Mucosa of descending colon (tissue), 3 donors: ENCODE data around the gene YPEL3. TPM values are rescaled to one million over a fixed set of nuclear protein-coding genes. Genes with fewer than 3 reads are reported as not detected.

ENCODE experiments used
- ATAC-seq: fragments of 200-7000 bp; cut with Tn5 transposase; one replicate; pipeline ENCODE4 v1.9.1; 2020; ENCODE audit warnings: mild to moderate bottlenecking, moderate library complexity
- DNase-seq, 3 donors: peaks; one replicate each; pipeline ENCODE4 v3.0.0-alpha.2; 2020
- H3K36me3 ChIP-seq: fragments of 200-600 bp; one replicate; pipeline ENCODE4 v1.8.0; 2021; ENCODE audit warnings: low read depth, mild to moderate bottlenecking
- H3K4me1 ChIP-seq: fragments of 200-600 bp; one replicate; pipeline ENCODE4 v1.8.0; 2021; ENCODE audit warnings: low read depth, mild to moderate bottlenecking
- H3K4me3 ChIP-seq: fragments of 200-600 bp; one replicate; pipeline ENCODE4 v1.8.0; 2021; ENCODE audit warnings: mild to moderate bottlenecking
- H3K9me3 ChIP-seq: fragments of 200-600 bp; one replicate; pipeline ENCODE4 v1.8.0; 2021; ENCODE audit warnings: mild to moderate bottlenecking
- intact Hi-C, 2 donors: fragments of 100-400 bp; cut with DNase I in 1 of 2; cut with micrococcal nuclease in 1 of 2; formaldehyde crosslinking; loops; one replicate each; pipeline versions ENCODE4 v1.11.0 to v1.11.1; 2022; cut with DNase I, micrococcal nuclease
- total RNA-seq, 3 donors: library from RNA; stranded (reverse); fragmentation: NEBNext Ultra II Directional in 2 of 3; extraction: Animal tissue kit (Norgen Biotek cat#: 25700) in 2 of 3; gene quantifications; one replicate each; pipeline versions ENCODE4 v1.2.1 to v1.2.4, GENCODE V29; 2021 to 2023
- TF ChIP-seq, protein P1 (sequence below): fragments of 200-600 bp; IDR thresholded peaks from one replicate; pipeline ENCODE4 v1.8.0; 2022; ENCODE audit warnings: antibody characterized with exemption, mild to moderate bottlenecking
- donor health status: DM: no; HTN: no; CAD: no; lungs with moderate emphysema.
- donor health status: DM: no; HTN: no; CAD: no.
- donor health status: DM: no; HTN: yes; CAD: no.

Gene YPEL3
- total RNA-seq, 3 donors from 2014 or later, result 30.5 to 78.4 (median 69.3) TPM

- DNase-seq (peak in 2 of 3 donors; percentile 23 to 51), ATAC-seq (no peak)
- Histone ChIP-seq H3K4me1 (peaks cover 6% of the 10 kb centered on the region), H3K36me3 (no peaks in the 10 kb centered on the region), H3K9me3 (no peaks in the 10 kb centered on the region), H3K4me3 (no peak overlapping the region)
- TF ChIP-seq, protein P1, sequence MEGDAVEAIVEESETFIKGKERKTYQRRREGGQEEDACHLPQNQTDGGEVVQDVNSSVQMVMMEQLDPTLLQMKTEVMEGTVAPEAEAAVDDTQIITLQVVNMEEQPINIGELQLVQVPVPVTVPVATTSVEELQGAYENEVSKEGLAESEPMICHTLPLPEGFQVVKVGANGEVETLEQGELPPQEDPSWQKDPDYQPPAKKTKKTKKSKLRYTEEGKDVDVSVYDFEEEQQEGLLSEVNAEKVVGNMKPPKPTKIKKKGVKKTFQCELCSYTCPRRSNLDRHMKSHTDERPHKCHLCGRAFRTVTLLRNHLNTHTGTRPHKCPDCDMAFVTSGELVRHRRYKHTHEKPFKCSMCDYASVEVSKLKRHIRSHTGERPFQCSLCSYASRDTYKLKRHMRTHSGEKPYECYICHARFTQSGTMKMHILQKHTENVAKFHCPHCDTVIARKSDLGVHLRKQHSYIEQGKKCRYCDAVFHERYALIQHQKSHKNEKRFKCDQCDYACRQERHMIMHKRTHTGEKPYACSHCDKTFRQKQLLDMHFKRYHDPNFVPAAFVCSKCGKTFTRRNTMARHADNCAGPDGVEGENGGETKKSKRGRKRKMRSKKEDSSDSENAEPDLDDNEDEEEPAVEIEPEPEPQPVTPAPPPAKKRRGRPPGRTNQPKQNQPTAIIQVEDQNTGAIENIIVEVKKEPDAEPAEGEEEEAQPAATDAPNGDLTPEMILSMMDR, result no peak
- intact Hi-C loops, result no loop called here
These were observed 8.7 kb downstream of the YPEL3 start for GRCh38 chr16:30087181-30087898.

DNA sequence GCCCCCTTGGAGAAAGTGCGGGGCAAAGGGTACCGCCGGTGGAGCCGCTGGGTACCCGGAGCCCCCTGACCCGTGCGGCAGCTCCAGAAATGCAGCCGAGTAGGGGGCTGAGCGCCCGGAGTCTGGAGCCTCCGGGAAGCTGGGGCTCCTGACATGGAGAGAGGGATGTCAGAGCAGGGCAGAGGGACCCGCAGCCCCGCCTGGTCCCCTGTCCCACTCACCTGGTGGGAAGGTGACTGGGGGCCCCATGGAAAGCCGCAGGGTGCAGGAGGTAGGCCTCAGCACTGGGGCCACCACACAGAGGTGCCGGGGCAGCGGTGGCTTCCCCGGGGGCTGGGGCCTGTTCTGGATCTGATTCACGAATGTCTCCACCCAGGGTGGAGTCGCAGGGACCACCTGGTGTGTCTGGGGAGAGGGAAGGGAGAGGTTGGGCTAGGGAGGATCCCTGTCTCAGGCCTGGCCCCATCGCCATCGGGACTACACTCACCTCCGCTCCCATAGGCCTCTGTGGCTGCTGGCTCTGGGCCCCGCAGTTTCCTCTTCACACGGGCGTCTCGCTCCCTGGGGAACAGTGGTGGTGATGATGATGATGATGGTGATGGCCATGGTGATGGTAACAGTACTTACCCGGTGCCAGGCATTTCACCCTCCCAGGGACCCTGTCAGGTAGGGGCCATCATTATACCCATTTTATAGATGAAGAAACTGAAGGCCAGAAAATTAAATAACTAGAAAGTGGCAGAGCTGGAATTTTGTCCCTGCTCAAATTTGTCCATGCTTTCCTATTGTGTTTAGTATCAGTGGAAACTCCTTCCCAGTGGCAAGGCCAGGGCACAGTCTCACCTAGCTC is 9.5 kb downstream of the YPEL3 start:
- TF ChIP-seq, protein P1, result no peak
- peak in 1 of 3 donors; percentile 22 for DNase-seq
- Histone ChIP-seq H3K36me3 (no peaks in the 10 kb centered on the region), H3K4me3 (no peak overlapping the region), H3K9me3 (no peaks in the 10 kb centered on the region), H3K4me1 (peaks cover 4% of the 10 kb centered on the region)
- intact Hi-C loops, result no loop called here
- ATAC-seq, result no peak

GRCh38 chr16:30085820-30086219 is 10.2 kb downstream of the YPEL3 start:
- ATAC-seq (no peak), DNase-seq (peak in 1 of 3 donors; percentile 47)
- no peaks in the 10 kb centered on the region for H3K4me1 ChIP-seq
- intact Hi-C loops, result no loop called here
- TF ChIP-seq, protein P1, result no peak
- no peaks in the 10 kb centered on the region for H3K36me3 ChIP-seq
- no peaks in the 10 kb centered on the region for H3K9me3 ChIP-seq
- no peak overlapping the region for H3K4me3 ChIP-seq

DNA sequence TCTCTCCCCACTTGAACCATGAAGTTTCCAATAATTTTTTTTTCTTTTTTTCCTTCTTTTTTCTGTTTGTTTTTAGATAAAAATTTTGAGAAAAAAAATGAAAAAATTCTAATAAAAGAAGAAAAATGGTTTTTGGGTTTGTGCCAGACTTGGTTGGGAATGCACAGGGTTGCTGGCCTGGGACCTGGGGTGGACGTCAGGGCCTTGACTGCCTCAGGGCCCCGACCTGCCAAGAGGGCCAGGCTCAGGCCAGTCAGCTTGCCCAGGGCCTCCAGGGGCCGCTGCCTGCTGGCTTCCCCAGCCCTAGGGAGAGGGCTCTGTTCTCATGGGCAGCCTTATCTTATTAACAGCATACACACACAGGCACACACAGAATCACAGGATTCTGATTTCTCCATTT is 10.8 kb downstream of the YPEL3 start:
- no peaks in the 10 kb centered on the region for H3K9me3 ChIP-seq
- DNase-seq, result peak in 1 of 3 donors; percentile 52
- H3K36me3 ChIP-seq, result no peaks in the 10 kb centered on the region
- H3K4me3 ChIP-seq, result no peak overlapping the region
- ATAC-seq, result no peak
- TF ChIP-seq, protein P1, result no peak
- intact Hi-C loops, result no loop called here
- no peaks in the 10 kb centered on the region for H3K4me1 ChIP-seq

- DNase-seq, result peak in 2 of 3 donors; percentile 24 to 69
- intact Hi-C loops, result no loop called here
- Histone ChIP-seq H3K36me3 (no peaks in the 10 kb centered on the region), H3K9me3 (no peaks in the 10 kb centered on the region), H3K4me3 (no peak overlapping the region), H3K4me1 (no peaks in the 10 kb centered on the region)
- TF ChIP-seq, protein P1, result no peak
- ATAC-seq, result no peak
These were observed 11.2 kb downstream of the YPEL3 start for GRCh38 chr16:30084816-30085159.
